HepG2 (cell line): ENCODE data around the gene RUVBL1. TPM values are rescaled to one million over a fixed set of nuclear protein-coding genes. Genes with fewer than 3 reads are reported as not detected.

ENCODE experiments used
- ATAC-seq: fragments of 200-7000 bp; cut with Tn5 transposase; 3 replicates; pipeline ENCODE4 v1.9.1; 2020; ENCODE audit warnings: mild to moderate bottlenecking, moderate library complexity
- BruUV-seq: library from RNA; stranded (reverse); fragments of 400-500 nt; replicated peaks from 2 replicates; lab custom pipeline; 2021; lab: Mats Ljungman, UMichigan
- CTCF ChIA-PET: fragments of 300-600 bp; formaldehyde crosslinking; extraction: SDS; loops from one replicate; lab custom pipeline; 2021; ENCODE audit warnings: low total read pairs, inconsistent platforms, low intra/inter-chr PET ratio; lab: Yijun Ruan, JAX
- POLR2A ChIA-PET: fragments of 350-600 bp; sonication (Branson Sonifier 250); formaldehyde crosslinking; loops from one replicate; lab custom pipeline; 2020; ENCODE audit warnings: antibody characterized with exemption, inconsistent platforms; lab: Yijun Ruan, JAX
- DNase-seq: peaks from one replicate; pipeline ENCODE4 v3.0.0-alpha.2; 2015; ENCODE audit warnings: low spot score
- FAIRE-seq: peaks from 3 replicates; lab custom pipeline; 2011; peaks lifted over from hg19 to GRCh38; lab: Jason Lieb, UNC
- H2AFZ ChIP-seq: one replicate; pipeline ENCODE4 v1.6.1; 2011; ENCODE audit warnings: low read length, inconsistent platforms
- H3K27ac ChIP-seq: fragments of 300-600 bp; 3 replicates; pipeline ENCODE4 v1.8.0; 2011; ENCODE audit warnings: mixed run types, mild to moderate bottlenecking, mixed read lengths, low read length, inconsistent platforms; ENCODE audit not compliant: insufficient read depth; ENCODE audit errors: extremely low read length
- H3K27me3 ChIP-seq, 2 experiments: fragments of 200-600 bp in 1 of 2; 2 replicates in 1 of 2; 3 replicates in 1 of 2; pipeline versions ENCODE4 v1.6.0 to v1.8.0; 2011; ENCODE audit warnings: low read length in 2 of 2, mild to moderate bottlenecking in 2 of 2, moderate library complexity in 2 of 2, inconsistent platforms in 1 of 2; ENCODE audit not compliant: insufficient read depth in 2 of 2, control insufficient read depth in 1 of 2
- H3K36me3 ChIP-seq, 2 experiments: fragments of 200-600 bp in 1 of 2; replicated peaks in 1 of 2; 2 replicates in 1 of 2; 3 replicates in 1 of 2; pipeline versions ENCODE4 v1.5.1 to v1.8.0; 2011; ENCODE audit warnings: low read length in 2 of 2, inconsistent platforms in 1 of 2; ENCODE audit not compliant: insufficient read depth in 2 of 2, control insufficient read depth in 1 of 2
- H3K4me1 ChIP-seq: 2 replicates; pipeline ENCODE4 v1.5.1; 2012; ENCODE audit warnings: low read length, inconsistent platforms; ENCODE audit not compliant: insufficient read depth
- H3K4me2 ChIP-seq: 2 replicates; pipeline ENCODE4 v1.6.0; 2011; ENCODE audit warnings: low read depth, low read length, inconsistent platforms
- H3K4me3 ChIP-seq, 3 experiments: fragments of 200-600 bp in 1 of 3; sonication (generic), shearing (Covaris generic) in 1 of 3; replicated peaks in 1 of 3; 2 replicates each; pipeline ENCODE4 v1.5.1; 2011 to 2016; ENCODE audit warnings: low read length in 3 of 3, inconsistent platforms in 2 of 3, low read depth in 2 of 3, mild to moderate bottlenecking in 2 of 3, control low read depth in 1 of 3, mixed read lengths in 1 of 3; ENCODE audit not compliant: insufficient read depth in 1 of 3
- H3K79me2 ChIP-seq: one replicate; pipeline ENCODE4 v1.6.1; 2011; ENCODE audit warnings: low read length, inconsistent platforms; ENCODE audit not compliant: insufficient read depth
- H3K9ac ChIP-seq: 2 replicates; pipeline ENCODE4 v1.6.0; 2011; ENCODE audit warnings: mild to moderate bottlenecking, low read depth, low read length, inconsistent platforms; ENCODE audit not compliant: insufficient read depth
- H3K9me3 ChIP-seq: 2 replicates; pipeline ENCODE4 v1.5.1; 2012; ENCODE audit warnings: mild to moderate bottlenecking, low read length
- H4K20me1 ChIP-seq: 2 replicates; pipeline ENCODE4 v1.6.0; 2011; ENCODE audit warnings: inconsistent platforms, mild to moderate bottlenecking, low read length, moderate library complexity; ENCODE audit not compliant: insufficient read depth
- ADNP ChIP-seq: sonication (generic); formaldehyde crosslinking; IDR thresholded peaks from 2 replicates; pipeline ENCODE4 v1.4.0; 2020; ENCODE audit warnings: missing genetic modification reagents
- ARID2 ChIP-seq: sonication (generic); formaldehyde crosslinking; IDR thresholded peaks from 2 replicates; pipeline ENCODE4 v1.8.1; 2022; ENCODE audit warnings: mild to moderate bottlenecking, missing genetic modification reagents, borderline replicate concordance
- CREM ChIP-seq, 2 experiments: sonication (generic) in 1 of 2; formaldehyde crosslinking in 1 of 2; IDR thresholded peaks; 2 replicates each; pipeline versions ENCODE4 v1.4.0 to v1.6.1; 2016 to 2020; ENCODE audit warnings: antibody characterized with exemption in 1 of 2, mild to moderate bottlenecking in 1 of 2, missing genetic modification reagents in 1 of 2
- ERF ChIP-seq: IDR thresholded peaks from 2 replicates; pipeline ENCODE4 v1.6.1; 2018; ENCODE audit warnings: missing biosample characterization, missing genetic modification reagents
- KDM3A ChIP-seq: IDR thresholded peaks from 2 replicates; pipeline ENCODE4 v1.6.1; 2018; ENCODE audit warnings: low read depth, missing compliant biosample characterization
- KLF15 ChIP-seq: sonication (generic); formaldehyde crosslinking; IDR thresholded peaks from 2 replicates; pipeline ENCODE4 v1.8.1; 2023; ENCODE audit warnings: borderline replicate concordance, mild to moderate bottlenecking, inconsistent platforms, missing genetic modification reagents, mixed read lengths
- MYNN ChIP-seq: sonication (generic); formaldehyde crosslinking; IDR thresholded peaks from 2 replicates; pipeline ENCODE4 v1.4.0; 2020; ENCODE audit warnings: mild to moderate bottlenecking, low read depth, missing genetic modification reagents
- NCOA1 ChIP-seq: sonication (generic); formaldehyde crosslinking; IDR thresholded peaks from 2 replicates; pipeline ENCODE4 v1.9.0; 2021; ENCODE audit warnings: missing genetic modification reagents
- NFYB ChIP-seq: sonication (generic); formaldehyde crosslinking; IDR thresholded peaks from 2 replicates; pipeline ENCODE4 v1.4.0; 2020; ENCODE audit warnings: missing genetic modification reagents
- RXRB ChIP-seq: IDR thresholded peaks from 2 replicates; pipeline ENCODE4 v1.6.1; 2016; ENCODE audit warnings: borderline replicate concordance, missing genetic modification reagents, missing compliant biosample characterization
- SNAPC5 ChIP-seq: sonication (generic); formaldehyde crosslinking; IDR thresholded peaks from 2 replicates; pipeline ENCODE4 v1.8.1; 2023; ENCODE audit warnings: mild to moderate bottlenecking, missing genetic modification reagents, borderline replicate concordance
- YY1 ChIP-seq: IDR thresholded peaks from 2 replicates; pipeline ENCODE4 v1.6.1; 2011; ENCODE audit warnings: low read length, low read depth, moderate library complexity, mild to moderate bottlenecking; ENCODE audit not compliant: insufficient read depth, insufficient replicate concordance
- ZFAT ChIP-seq: sonication (generic); formaldehyde crosslinking; conservative IDR thresholded peaks from 2 replicates; pipeline ENCODE4 v1.8.1; 2023; ENCODE audit warnings: missing genetic modification reagents, inconsistent platforms
- ZFX ChIP-seq: sonication (generic); formaldehyde crosslinking; IDR thresholded peaks from 2 replicates; pipeline ENCODE4 v1.4.0; 2020; ENCODE audit warnings: mild to moderate bottlenecking, low read depth, missing genetic modification reagents, moderate library complexity
- ZNF333 ChIP-seq: sonication (generic); formaldehyde crosslinking; IDR thresholded peaks from 2 replicates; pipeline ENCODE4 v1.4.0; 2020; ENCODE audit warnings: mild to moderate bottlenecking, missing genetic modification reagents, borderline replicate concordance
- ZNF496 ChIP-seq: sonication (generic); formaldehyde crosslinking; IDR thresholded peaks from 2 replicates; pipeline ENCODE4 v1.8.1; 2023; ENCODE audit warnings: mild to moderate bottlenecking, moderate library complexity, missing genetic modification reagents; ENCODE audit not compliant: insufficient replicate concordance
- ZNF629 ChIP-seq: sonication (generic); formaldehyde crosslinking; conservative IDR thresholded peaks from 2 replicates; pipeline ENCODE4 v1.5.0; 2020; ENCODE audit warnings: missing genetic modification reagents
- WGBS: methylation state at CpG from one replicate; pipeline ENCODE4 v1.1.6; 2017; ENCODE audit warnings: low lambda C conversion rate; 5-methylcytosine and 5-hydroxymethylcytosine counted together
- in situ Hi-C: cut with HindIII; loops from 2 replicates; pipeline ENCODE4 v1.10.0; 2017; ENCODE audit warnings: low pct_unique_long_range_greater_than_20kb; ENCODE audit not compliant: extremely low pct_ligation_motif_present
- intact Hi-C: fragments of 100-400 bp; cut with micrococcal nuclease; formaldehyde crosslinking; loops from one replicate; pipeline ENCODE4 v1.10.0; 2022; ENCODE audit not compliant: unreplicated experiment
- polyA plus RNA-seq, 8 experiments: library from polyadenylated mRNA; depleted of rRNA in 3 of 8; stranded (reverse) in 7 of 8; unstranded in 1 of 8; fragments of >200 nt; fragmentation: Illumina TruSeq in 4 of 8; extraction: Trizol in 4 of 8; gene quantifications; 2 replicates each; pipeline versions ENCODE4 v1.2.1 to v1.2.3, GENCODE V29; 2011 to 2016; ENCODE audit warnings: low read depth in 4 of 8, missing spikeins in 1 of 8, mixed read lengths in 1 of 8; ENCODE audit not compliant: insufficient read depth in 1 of 8
- total RNA-seq, 5 experiments: library from RNA; depleted of rRNA; stranded (reverse); fragments of >200 nt; fragmentation: Illumina TruSeq; extraction: Trizol; gene quantifications; 2 replicates each; pipeline ENCODE4 v1.2.3, GENCODE V29; 2016; ENCODE audit warnings: low read depth in 1 of 5
- TF ChIP-seq, protein P1 (sequence below): sonication (generic); formaldehyde crosslinking; IDR thresholded peaks from 2 replicates; pipeline ENCODE4 v1.4.0; 2020; ENCODE audit warnings: missing genetic modification reagents
- TF ChIP-seq, protein P2 (sequence below): sonication (generic); formaldehyde crosslinking; conservative IDR thresholded peaks from 2 replicates; pipeline ENCODE4 v1.4.0; 2020; ENCODE audit warnings: missing genetic modification reagents

Gene RUVBL1
- total and polyA plus RNA-seq, 2 of the 13 experiments (the other 11 are each of a cell fraction or from before 2014, with no cell fraction given), result 32.7 to 86.3 TPM

DNA sequence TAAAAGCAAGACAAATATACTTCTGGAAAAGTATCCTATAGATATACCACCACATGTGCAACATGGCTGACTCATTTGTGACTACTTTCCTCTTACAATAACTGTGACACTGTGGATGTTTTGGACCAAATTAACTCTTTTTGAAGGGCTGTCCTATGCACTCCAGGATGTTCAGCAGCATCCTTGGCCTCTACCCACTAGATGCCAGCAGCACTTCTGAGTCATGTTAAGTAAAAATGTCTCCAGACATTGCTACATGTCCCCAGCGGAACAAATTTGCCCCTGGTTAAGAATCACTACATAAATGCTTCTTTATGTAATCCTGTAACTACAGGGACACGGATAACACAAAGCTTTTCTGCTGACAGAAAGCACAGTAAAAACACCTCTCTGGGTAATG lies 32.0 kb downstream of the RUVBL1 start (continued):
- TF ChIP-seq, protein P1, sequence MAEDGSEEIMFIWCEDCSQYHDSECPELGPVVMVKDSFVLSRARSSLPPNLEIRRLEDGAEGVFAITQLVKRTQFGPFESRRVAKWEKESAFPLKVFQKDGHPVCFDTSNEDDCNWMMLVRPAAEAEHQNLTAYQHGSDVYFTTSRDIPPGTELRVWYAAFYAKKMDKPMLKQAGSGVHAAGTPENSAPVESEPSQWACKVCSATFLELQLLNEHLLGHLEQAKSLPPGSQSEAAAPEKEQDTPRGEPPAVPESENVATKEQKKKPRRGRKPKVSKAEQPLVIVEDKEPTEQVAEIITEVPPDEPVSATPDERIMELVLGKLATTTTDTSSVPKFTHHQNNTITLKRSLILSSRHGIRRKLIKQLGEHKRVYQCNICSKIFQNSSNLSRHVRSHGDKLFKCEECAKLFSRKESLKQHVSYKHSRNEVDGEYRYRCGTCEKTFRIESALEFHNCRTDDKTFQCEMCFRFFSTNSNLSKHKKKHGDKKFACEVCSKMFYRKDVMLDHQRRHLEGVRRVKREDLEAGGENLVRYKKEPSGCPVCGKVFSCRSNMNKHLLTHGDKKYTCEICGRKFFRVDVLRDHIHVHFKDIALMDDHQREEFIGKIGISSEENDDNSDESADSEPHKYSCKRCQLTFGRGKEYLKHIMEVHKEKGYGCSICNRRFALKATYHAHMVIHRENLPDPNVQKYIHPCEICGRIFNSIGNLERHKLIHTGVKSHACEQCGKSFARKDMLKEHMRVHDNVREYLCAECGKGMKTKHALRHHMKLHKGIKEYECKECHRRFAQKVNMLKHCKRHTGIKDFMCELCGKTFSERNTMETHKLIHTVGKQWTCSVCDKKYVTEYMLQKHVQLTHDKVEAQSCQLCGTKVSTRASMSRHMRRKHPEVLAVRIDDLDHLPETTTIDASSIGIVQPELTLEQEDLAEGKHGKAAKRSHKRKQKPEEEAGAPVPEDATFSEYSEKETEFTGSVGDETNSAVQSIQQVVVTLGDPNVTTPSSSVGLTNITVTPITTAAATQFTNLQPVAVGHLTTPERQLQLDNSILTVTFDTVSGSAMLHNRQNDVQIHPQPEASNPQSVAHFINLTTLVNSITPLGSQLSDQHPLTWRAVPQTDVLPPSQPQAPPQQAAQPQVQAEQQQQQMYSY (CRISPR knock-in tag), result no peak
- no peak for TF ChIP-seq KLF15
- no peak for TF ChIP-seq ZFAT (CRISPR knock-in tag)
- TF ChIP-seq ZNF629 (CRISPR knock-in tag), result no peak
- TF ChIP-seq, all 625 proteins: peak for 0

GRCh38 chr3:128089135-128089534 lies 34.5 kb downstream of the RUVBL1 start:
- no peak overlapping the region for H3K27ac ChIP-seq
- no peaks in the 10 kb centered on the region for H4K20me1 ChIP-seq
- no peak overlapping the region for H3K9ac ChIP-seq
- no peak overlapping the region for H3K4me3 ChIP-seq
- in situ Hi-C loops (no loop called here), intact Hi-C loops (no loop called here)
- no peak for FAIRE-seq
- CTCF ChIA-PET, result no interaction called here
- no peaks in the 10 kb centered on the region for H3K27me3 ChIP-seq
- H3K9me3 ChIP-seq, result no peaks in the 10 kb centered on the region
- ATAC-seq, result no peak
- no peaks in the 10 kb centered on the region for H3K79me2 ChIP-seq
- no peak overlapping the region for H3K4me2 ChIP-seq
- no peak for DNase-seq
- BruUV-seq, result no TSS peak
- POLR2A ChIA-PET, result no interaction called here
- no peak overlapping the region for H2AFZ ChIP-seq
- peaks cover 6% of the 10 kb centered on the region for H3K4me1 ChIP-seq
- peaks cover 25 to 52% of the 10 kb centered on the region in 2 experiments; a peak in 4 of 5 replicates for H3K36me3 ChIP-seq
- 100% methylated on average over 1 of the region's 1 CpG for WGBS
- TF ChIP-seq, protein P2, sequence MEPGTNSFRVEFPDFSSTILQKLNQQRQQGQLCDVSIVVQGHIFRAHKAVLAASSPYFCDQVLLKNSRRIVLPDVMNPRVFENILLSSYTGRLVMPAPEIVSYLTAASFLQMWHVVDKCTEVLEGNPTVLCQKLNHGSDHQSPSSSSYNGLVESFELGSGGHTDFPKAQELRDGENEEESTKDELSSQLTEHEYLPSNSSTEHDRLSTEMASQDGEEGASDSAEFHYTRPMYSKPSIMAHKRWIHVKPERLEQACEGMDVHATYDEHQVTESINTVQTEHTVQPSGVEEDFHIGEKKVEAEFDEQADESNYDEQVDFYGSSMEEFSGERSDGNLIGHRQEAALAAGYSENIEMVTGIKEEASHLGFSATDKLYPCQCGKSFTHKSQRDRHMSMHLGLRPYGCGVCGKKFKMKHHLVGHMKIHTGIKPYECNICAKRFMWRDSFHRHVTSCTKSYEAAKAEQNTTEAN, result no peak
- no peak for TF ChIP-seq ZNF333
- TF ChIP-seq ERF, result no peak
- no peak for TF ChIP-seq SNAPC5 (CRISPR knock-in tag)
- no peak for TF ChIP-seq MYNN (CRISPR knock-in tag)
- TF ChIP-seq ADNP (CRISPR knock-in tag), result no peak
- no peak for TF ChIP-seq NCOA1
- TF ChIP-seq CREM (IDR thresholded peaks at IDR 0.05), result no peak
- no peak for TF ChIP-seq CREM (CRISPR knock-in tag; IDR thresholded peaks at IDR 0.05)
- TF ChIP-seq KDM3A (CRISPR knock-in tag), result no peak
- no peak for TF ChIP-seq NFYB (CRISPR knock-in tag)
- TF ChIP-seq RXRB (CRISPR knock-in tag), result no peak
- TF ChIP-seq ZFX, result no peak
- TF ChIP-seq YY1, result no peak
- TF ChIP-seq ARID2 (CRISPR knock-in tag), result no peak
- TF ChIP-seq ZNF496 (CRISPR knock-in tag), result no peak
